T-helper 1 cell treated with Interleukin-12 subunit alpha and Interleukin-12 subunit beta and Interleukin-4 antibody, amounts not matched to agents 30 μg/mL and 1 μg/mL, for 36 hours (primary cell): ENCODE data around the gene PRKAR1B.
A peak's percentile ranks its signal among the peaks of the same experiment; 100 is the strongest.
"Not testable (repeated sequence)": the region's sequence is repeated elsewhere in the genome, so short reads cannot be mapped to it uniquely, and the experiment has no call there.

Experiments
- H3K27ac Mint-ChIP-seq: one replicate; pipeline ENCODE4 v1.8.0; 2021; ENCODE audit warnings: mild to moderate bottlenecking, mixed read lengths
- H3K27me3 Mint-ChIP-seq: one replicate; pipeline ENCODE4 v1.8.0; 2021; ENCODE audit warnings: low read depth, mixed read lengths
- H3K36me3 Mint-ChIP-seq: one replicate; pipeline ENCODE4 v1.8.0; 2021; ENCODE audit warnings: low read depth, mixed read lengths
- H3K4me1 Mint-ChIP-seq: one replicate; pipeline ENCODE4 v1.8.0; 2021; ENCODE audit warnings: low read depth, mixed read lengths
- H3K4me3 Mint-ChIP-seq: one replicate; pipeline ENCODE4 v1.8.0; 2021; ENCODE audit warnings: mild to moderate bottlenecking, moderate library complexity, mixed read lengths
- H3K9me3 Mint-ChIP-seq: one replicate; pipeline ENCODE4 v1.8.0; 2021; ENCODE audit warnings: mixed read lengths

Gene PRKAR1B

DNA sequence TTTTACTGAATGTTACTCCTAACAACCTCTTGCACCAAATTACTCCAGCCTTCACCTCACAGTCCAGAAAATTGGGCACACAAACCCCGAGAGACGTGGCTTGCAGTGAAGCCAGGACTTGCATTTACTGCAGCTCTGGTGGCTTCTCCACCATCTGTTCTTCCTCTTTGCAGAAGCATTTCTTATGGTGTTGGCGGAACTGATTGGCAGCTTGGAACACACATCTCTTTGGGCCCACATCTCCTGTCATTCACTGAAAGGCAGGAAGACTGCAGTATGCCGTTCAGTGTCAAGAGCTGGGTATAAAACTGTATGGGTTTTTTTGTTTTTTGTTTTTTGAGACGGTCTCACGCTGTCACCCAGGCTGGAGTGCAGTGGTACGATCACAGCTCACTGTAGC is 38.3 kb upstream of the PRKAR1B start:
- no peaks in the 10 kb centered on the region for H3K4me1 Mint-ChIP-seq
- H3K9me3 Mint-ChIP-seq: no peaks in the 10 kb centered on the region
- H3K27me3 Mint-ChIP-seq: no peaks in the 10 kb centered on the region
- no peak overlapping the region for H3K27ac Mint-ChIP-seq
- H3K36me3 Mint-ChIP-seq: peaks cover 4% of the 10 kb centered on the region
- H3K4me3 Mint-ChIP-seq: no peak overlapping the region

DNA sequence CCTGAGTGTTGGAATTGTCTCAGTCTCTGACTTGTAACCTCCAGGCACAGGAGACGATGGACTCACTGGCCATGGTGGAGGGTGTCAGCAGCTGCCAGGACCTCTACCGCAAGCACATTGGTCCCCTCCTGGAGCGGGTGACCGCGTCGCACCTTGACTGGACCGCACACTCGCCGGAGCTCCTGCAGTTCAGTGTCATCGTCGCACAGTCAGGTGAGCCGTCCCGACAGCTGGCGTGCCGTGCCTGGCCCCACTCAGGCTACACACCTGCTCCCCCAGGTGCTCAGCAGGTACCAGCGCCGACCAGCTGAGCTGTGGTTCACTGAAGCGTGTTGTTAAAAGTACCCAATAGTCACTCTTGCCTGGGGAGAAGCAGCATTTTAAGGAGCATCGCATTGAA is 36.7 kb upstream of the PRKAR1B start:
- Mint-ChIP-seq H3K36me3 (peaks cover 4% of the 10 kb centered on the region), H3K4me1 (no peaks in the 10 kb centered on the region), H3K27ac (no peak overlapping the region), H3K4me3 (no peak overlapping the region), H3K9me3 (no peaks in the 10 kb centered on the region), H3K27me3 (no peaks in the 10 kb centered on the region)

DNA sequence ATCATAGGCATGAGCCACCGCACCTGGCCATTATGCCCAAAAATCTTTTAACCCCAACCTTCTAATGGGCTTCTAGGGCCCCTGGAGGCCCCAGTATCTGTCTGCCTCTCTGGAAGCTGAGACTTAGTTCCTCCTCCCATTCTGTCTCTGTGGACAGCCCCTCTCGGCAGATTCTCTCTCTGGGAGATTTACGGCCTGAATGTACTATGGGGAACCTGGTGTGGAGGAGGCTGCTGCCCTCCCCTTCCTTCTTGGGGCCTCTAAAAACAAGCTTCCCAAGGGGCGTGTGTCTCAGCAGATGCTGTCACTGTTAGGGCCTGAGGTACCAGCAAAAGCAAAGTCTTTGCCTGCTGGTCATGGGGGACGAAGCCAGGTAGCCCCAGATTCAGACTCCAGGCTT is 35.8 kb upstream of the PRKAR1B start:
- H3K4me3 Mint-ChIP-seq: no peak overlapping the region
- H3K4me1 Mint-ChIP-seq: no peaks in the 10 kb centered on the region
- H3K27me3 Mint-ChIP-seq: no peaks in the 10 kb centered on the region
- peaks cover 8% of the 10 kb centered on the region for H3K36me3 Mint-ChIP-seq
- no peak overlapping the region for H3K27ac Mint-ChIP-seq
- no peaks in the 10 kb centered on the region for H3K9me3 Mint-ChIP-seq

DNA sequence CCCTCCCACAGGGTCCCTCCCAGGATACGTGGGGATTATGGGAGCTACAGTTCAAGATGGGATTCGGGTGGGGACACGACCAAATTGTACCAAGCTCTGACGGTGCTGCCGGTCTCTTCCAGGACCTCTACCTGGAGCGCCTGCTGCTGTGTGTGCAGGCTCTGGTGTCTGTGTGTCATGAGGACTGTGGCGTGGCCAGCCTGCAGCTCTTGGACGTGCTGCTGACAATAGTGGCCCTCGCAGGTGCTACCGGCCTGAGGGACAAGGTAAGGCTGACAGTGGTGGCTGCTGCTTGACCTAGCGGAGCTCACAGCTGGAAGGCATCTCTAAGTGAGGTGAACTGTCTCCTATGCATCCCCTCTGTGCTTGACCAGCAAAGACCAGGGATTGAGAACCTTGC is 34.5 kb upstream of the PRKAR1B start:
- no peak overlapping the region for H3K27ac Mint-ChIP-seq
- no peaks in the 10 kb centered on the region for H3K27me3 Mint-ChIP-seq
- H3K9me3 Mint-ChIP-seq: no peaks in the 10 kb centered on the region
- H3K4me3 Mint-ChIP-seq: no peak overlapping the region
- H3K36me3 Mint-ChIP-seq: peaks cover 4% of the 10 kb centered on the region
- H3K4me1 Mint-ChIP-seq: no peaks in the 10 kb centered on the region

DNA sequence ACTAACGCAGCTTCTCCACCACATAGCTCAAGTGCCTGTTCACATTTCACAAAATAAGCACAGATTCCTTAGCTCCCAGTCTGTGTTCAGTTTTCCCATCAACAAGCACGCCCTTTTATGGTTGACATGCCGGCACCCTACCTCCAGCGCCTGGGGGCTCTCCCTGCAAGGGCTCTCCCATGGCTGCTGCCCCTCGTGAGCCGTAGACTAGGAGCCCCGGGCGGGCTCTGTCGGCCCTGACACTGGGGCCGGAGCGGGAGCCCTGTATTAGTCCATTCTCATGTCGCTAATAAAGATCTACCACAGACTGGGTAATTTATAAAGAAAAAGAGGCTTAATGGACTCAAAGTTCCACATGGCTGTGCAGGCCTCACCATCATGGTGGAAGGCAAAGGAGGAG is 34.0 kb upstream of the PRKAR1B start:
- H3K4me3 Mint-ChIP-seq: no peak overlapping the region
- H3K27ac Mint-ChIP-seq: no peak overlapping the region
- H3K4me1 Mint-ChIP-seq: no peaks in the 10 kb centered on the region
- H3K9me3 Mint-ChIP-seq: no peaks in the 10 kb centered on the region
- no peaks in the 10 kb centered on the region for H3K27me3 Mint-ChIP-seq
- peaks cover 4% of the 10 kb centered on the region for H3K36me3 Mint-ChIP-seq

DNA sequence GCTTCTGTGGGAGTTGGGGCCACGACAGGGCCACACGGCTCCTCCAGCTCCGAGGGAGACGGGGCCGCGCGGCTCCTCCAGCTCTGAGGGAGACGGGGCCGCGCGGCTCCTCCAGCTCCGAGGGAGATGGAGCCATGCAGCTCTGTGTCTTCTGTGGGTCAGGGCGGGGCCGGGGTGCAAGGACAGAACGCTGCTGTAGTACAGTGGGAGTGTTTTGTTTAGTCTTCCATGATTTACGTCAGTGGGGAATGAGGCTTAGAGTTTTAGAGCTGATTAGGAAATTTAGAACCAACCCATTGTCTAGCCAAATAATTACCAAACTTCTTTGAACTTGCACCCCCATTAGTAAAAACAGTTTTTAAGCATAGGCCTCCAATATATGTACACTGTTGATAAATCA is 32.9 kb upstream of the PRKAR1B start:
- Mint-ChIP-seq H3K4me3 (no peak overlapping the region), H3K9me3 (no peaks in the 10 kb centered on the region), H3K27ac (no peak overlapping the region), H3K4me1 (no peaks in the 10 kb centered on the region), H3K27me3 (no peaks in the 10 kb centered on the region), H3K36me3 (peaks cover 9% of the 10 kb centered on the region)

DNA sequence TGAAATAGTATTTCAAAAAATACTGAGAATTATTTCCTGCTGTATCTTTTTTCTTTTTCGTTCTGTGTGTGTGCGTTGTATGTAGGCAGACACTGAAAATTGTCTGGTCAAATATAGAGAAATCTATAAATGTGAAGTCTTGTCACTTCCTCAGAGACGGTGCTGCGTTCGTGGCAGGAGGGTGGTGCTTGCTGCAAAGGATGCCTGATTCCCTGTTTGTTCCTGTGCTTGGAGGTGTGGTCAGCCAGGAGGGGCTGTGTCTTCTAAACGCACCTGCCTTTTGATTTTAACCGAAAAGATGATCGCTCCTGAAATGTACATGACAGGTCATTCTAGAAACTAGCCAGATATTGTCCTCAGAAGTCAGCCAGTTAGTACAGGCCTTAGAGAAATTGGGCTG is 32.5 kb upstream of the PRKAR1B start:
- H3K36me3 Mint-ChIP-seq: peaks cover 11% of the 10 kb centered on the region
- no peaks in the 10 kb centered on the region for H3K9me3 Mint-ChIP-seq
- H3K4me1 Mint-ChIP-seq: no peaks in the 10 kb centered on the region
- no peak overlapping the region for H3K4me3 Mint-ChIP-seq
- H3K27me3 Mint-ChIP-seq: no peaks in the 10 kb centered on the region
- H3K27ac Mint-ChIP-seq: no peak overlapping the region

DNA sequence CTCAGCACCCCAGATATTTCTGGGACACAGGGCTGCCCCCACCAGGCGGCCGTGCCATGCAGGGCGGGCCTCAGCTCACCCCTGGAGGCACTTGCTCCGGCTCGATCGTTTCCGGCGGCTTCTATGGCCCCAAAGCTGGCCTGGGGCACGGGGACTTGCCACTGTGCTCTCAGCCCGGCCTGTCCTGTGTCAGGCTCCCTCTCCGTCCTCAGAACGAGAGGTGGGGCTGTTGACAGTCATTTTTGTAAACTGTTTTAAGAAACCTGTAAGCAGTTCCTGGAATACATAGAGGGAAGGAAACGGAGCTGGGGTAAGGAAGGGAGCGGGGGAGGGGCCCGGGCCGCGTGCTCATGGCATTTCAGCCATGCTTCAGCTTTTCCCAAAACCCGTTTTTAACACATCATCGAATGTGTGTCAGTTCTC is 30.7 kb upstream of the PRKAR1B start:
- H3K27ac Mint-ChIP-seq: peak overlapping the region; percentile 36
- peaks cover 15% of the 10 kb centered on the region for H3K36me3 Mint-ChIP-seq
- H3K27me3 Mint-ChIP-seq: no peaks in the 10 kb centered on the region
- H3K4me3 Mint-ChIP-seq: no peak overlapping the region
- H3K4me1 Mint-ChIP-seq: no peaks in the 10 kb centered on the region
- no peaks in the 10 kb centered on the region for H3K9me3 Mint-ChIP-seq

DNA sequence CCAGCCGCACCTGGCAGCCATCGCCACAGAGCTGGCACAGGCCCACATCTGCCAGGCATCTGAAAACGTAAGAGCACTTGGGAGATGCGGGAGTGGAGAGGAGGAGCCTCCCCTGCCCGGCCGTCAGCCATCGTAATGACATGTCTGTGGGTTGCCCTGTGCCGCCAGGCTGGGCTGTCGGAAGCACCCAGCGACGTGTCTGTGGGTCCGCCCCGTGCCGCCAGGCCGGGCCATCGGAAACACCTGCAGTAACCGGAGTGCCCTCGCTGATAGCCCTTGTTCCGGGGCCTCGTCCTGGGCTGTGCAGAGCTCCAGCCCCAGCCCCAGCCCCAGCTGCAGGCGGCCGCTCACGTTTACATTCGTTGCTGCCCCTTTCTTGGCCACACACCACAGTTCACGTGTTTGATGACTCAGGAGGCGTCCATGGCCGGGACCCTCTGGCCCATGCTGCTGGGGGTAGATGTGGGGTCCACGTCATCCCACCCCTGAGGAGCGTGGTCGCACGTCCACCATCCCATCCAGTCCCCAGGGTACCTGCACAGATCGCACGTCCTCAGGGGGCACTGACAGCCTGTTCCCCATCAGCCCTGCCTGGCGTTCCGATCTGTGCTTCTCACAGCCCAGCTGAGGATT is 30.0 kb upstream of the PRKAR1B start:
- Mint-ChIP-seq H3K9me3 (no peaks in the 10 kb centered on the region), H3K36me3 (peaks cover 15% of the 10 kb centered on the region), H3K27ac (no peak overlapping the region), H3K4me3 (no peak overlapping the region), H3K4me1 (no peaks in the 10 kb centered on the region), H3K27me3 (no peaks in the 10 kb centered on the region)

DNA sequence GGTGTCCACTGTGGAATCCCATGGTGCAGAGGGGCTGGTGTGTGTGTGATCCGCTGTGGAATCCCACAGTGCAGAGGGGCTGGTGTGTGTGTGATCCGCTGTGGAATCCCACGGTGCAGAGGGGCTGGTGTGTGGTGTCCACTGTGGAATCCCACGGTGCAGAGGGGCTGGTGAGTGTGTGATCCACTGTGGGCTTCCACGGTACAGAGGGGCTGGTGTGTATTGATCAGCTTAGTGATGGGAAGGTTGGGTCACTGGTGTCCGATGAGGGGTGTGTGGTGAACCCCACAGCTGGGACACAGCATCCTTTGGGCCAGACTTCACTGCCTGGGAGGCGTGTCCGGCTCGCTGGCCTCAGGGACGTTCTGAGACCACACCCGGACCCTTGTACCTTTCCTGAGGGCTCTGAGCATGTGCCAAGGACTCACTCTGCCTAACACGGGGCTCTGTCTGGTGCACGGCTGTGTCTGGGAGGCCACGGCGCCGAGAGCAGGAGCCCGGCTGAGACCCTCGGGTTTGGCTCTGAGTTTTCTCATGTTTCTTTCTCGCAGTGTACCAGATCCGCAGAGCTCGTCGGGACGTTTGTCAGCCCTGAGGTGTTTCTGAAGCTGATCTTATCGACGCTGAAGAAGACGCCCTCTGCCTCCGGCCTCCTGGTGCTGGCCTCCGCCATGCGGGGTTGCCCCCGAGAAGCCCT is 29.3 kb upstream of the PRKAR1B start:
- Mint-ChIP-seq H3K27ac (no peak overlapping the region), H3K4me1 (no peaks in the 10 kb centered on the region), H3K9me3 (no peaks in the 10 kb centered on the region), H3K27me3 (no peaks in the 10 kb centered on the region), H3K36me3 (peaks cover 15% of the 10 kb centered on the region), H3K4me3 (no peak overlapping the region)

DNA sequence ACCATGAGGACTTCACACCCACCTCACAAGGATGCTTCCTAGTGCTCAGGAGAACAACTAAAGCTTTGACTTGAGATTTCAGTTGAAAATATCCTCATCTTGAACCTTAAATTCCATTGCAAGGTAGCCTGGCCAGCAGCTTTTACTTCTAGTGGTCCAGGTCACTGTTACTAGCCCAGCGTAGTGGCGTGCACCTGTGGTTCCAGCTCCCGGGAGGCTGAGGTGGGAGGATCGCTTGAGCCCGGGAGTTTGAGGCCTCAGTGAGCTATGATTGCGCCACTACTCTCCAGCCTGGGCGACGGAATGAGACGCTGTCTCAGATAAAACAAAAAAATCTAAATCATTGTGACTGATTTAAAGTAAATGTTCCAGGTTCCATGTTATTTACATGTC is 28.3 kb upstream of the PRKAR1B start:
- Mint-ChIP-seq H3K27me3 (no peaks in the 10 kb centered on the region), H3K9me3 (no peaks in the 10 kb centered on the region), H3K4me1 (no peaks in the 10 kb centered on the region), H3K36me3 (peaks cover 15% of the 10 kb centered on the region), H3K4me3 (no peak overlapping the region), H3K27ac (no peak overlapping the region)

DNA sequence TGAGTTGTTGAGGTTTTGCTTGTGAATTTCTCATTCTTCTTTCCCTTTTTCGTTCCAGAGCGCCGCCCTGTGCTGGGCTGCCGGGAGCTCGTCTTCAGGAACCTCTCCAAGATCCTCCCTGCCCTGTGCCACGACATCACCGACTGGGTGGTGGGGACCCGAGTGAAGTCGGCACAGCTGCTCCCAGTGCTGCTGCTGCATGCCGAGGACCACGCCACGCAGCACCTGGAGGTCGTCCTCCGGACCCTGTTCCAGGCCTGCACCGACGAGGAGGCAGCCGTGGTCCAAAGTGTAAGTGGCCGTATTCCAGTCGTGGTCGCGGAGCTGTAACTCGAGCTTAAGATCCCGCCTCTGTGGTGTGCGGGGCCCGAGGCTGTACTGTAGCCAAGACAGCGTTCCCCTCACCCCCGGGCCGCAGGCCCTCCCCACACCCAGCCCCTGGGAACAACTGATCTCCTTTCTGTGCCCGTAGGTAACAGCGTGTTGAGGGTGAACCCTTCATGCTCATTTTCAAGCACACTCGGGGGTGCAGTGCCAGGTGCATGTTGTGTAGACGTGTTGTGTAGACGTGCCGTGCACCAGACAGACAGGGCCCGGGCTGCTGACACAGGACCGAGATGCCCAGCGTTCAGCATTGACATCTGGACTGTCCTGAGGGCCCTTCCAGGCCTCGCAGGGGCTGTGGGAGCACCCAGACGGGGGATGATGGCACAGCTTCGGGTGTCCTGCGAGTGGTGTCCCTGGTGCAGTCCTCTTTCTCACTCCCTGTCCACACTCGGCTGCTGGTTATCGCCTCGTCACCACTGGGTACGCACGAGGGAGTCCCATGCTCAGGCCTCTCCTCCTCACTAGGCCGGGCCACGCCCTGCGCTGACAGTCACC is 27.7 kb upstream of the PRKAR1B start:
- no peaks in the 10 kb centered on the region for H3K4me1 Mint-ChIP-seq
- H3K36me3 Mint-ChIP-seq: peaks cover 15% of the 10 kb centered on the region
- no peaks in the 10 kb centered on the region for H3K9me3 Mint-ChIP-seq
- H3K4me3 Mint-ChIP-seq: no peak overlapping the region
- H3K27me3 Mint-ChIP-seq: no peaks in the 10 kb centered on the region
- no peak overlapping the region for H3K27ac Mint-ChIP-seq

DNA sequence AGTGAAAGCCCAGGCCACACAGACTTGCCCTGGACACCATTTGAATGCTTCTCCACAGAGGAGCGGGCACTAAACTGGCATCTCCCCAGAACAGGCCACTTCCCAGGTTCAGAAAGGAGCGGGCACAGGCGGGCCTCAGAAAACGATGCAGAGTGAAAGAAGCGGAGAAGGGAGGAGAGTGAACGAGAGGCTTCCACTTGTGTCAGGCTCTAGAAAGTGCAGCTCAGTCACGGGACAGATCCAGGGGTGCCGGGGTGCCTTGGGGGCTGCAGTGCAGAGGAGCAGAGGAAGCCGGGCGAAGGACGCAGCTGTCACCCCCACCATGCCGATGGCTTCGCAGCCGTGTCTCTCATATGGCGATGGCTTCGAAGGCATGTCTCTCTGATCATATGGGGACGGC is 26.1 kb upstream of the PRKAR1B start:
- Mint-ChIP-seq H3K9me3 (no peaks in the 10 kb centered on the region), H3K36me3 (peaks cover 13% of the 10 kb centered on the region), H3K27ac (no peak overlapping the region), H3K27me3 (no peaks in the 10 kb centered on the region), H3K4me1 (no peaks in the 10 kb centered on the region), H3K4me3 (no peak overlapping the region)

DNA sequence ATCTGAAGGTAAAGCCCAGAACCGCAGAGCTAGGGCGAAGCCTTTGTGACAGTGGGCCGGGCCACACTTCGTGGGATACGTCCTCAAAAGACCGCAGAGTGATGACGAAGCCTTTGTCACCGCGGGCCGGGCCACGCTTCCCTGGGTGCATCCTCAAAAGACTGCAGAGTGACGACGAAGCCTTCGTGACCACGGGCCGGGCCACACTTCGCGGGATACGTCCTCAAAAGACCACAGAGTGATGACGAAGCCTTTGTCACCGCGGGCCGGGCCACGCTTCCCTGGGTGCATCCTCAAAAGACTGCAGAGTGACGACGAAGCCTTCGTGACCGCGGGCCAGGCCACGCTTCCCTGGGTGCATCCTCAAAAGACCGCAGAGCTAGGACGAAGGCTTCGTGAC is 25.2 kb upstream of the PRKAR1B start:
- not testable (repeated sequence) for H3K27me3 Mint-ChIP-seq
- peaks cover 11% of the 10 kb centered on the region for H3K36me3 Mint-ChIP-seq

DNA sequence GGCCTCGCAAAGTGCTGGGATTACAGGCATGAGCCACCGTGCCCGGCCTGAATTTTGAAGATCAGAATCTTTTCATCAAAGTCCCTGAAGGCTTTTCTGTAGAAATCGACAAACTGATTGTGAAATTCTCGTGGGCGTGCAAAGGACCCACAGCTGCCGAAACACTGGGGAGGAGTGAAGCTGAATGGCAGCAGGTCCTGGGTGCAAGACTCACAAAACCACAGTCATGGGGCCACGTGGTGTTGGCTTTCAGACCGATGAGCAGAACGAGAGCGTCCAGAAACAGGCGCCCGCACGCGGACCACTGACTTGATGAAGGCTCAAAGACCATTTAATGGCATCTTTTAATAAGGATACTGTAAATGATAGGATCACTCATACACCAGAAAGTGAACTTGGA is 24.7 kb upstream of the PRKAR1B start:
- Mint-ChIP-seq H3K9me3 (no peaks in the 10 kb centered on the region), H3K4me3 (no peak overlapping the region), H3K27ac (no peak overlapping the region), H3K27me3 (no peaks in the 10 kb centered on the region), H3K4me1 (no peaks in the 10 kb centered on the region), H3K36me3 (peaks cover 11% of the 10 kb centered on the region)

More for the DNA sequence above, 25.2 kb upstream of the PRKAR1B start:
- not testable (repeated sequence) for H3K27ac Mint-ChIP-seq, H3K9me3 Mint-ChIP-seq, H3K4me1 Mint-ChIP-seq, H3K4me3 Mint-ChIP-seq
